GOT3 (cell line): Measurements from ENCODE around the gene AMIGO3.
"Not testable (repeated sequence)": the region's sequence is repeated elsewhere in the genome, so short reads cannot be mapped to it uniquely, and the experiment has no call there.

Experiments used
- DNase-seq: peaks from one replicate; lab custom pipeline; 2025; ENCODE audit warnings: mixed read lengths; lab: John Stamatoyannopoulos, UW

AMIGO3 gene

DNA sequence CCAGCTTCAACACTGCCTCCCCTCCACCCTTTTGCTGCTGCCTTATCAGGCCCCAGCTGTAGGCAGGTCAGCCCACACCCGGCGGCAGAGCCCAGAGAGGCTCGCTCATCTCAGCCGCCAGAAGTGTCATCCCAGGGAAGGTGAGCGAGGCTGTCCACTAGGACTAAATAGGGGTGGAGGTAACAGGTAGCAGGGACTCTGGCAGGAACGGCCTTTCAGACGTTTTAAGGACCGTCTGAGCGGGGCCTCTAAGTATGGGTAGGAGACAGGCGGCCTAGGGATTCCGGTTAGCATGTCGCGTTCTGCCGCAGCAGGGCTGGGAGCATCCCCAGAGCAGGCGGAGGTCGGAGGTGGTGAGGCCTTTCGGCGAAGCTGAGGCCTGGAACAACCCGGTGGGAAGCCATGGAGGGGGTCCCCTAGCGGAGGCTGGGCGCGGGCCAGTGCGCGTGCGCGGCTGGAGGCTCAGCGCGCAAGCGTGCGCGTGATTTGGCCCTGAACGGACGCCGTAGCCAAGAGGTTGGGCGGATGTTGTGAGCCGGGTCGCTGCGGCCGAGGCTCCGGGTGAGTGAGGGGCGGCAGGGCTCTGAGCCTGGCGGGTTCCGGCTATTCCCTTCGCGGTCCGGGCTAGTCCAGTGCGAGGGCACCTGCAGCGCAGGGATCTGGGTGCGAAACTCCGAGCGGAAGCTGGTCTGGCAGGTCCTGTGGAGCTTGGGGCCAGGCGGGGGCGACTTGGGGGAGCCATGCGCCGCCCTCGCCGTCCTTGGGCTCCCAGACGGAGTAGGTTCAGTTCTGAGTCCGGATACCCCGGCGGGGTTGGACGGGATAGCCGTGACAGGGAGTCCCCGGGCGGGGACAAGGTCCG lies 30.2 kb downstream of the AMIGO3 start, which contains the start of the genes MST1 and RNF123:
TSS of gene MST1 (minus strand) at position 429 of the 862 bp plus-strand sequence. CDS start 783 bp downstream, outside the sequence.
TSS of gene RNF123 (plus strand) at position 512 of the 862 bp plus-strand sequence. CDS start 1,609 bp downstream, outside the sequence.
- no peak for DNase-seq

DNA sequence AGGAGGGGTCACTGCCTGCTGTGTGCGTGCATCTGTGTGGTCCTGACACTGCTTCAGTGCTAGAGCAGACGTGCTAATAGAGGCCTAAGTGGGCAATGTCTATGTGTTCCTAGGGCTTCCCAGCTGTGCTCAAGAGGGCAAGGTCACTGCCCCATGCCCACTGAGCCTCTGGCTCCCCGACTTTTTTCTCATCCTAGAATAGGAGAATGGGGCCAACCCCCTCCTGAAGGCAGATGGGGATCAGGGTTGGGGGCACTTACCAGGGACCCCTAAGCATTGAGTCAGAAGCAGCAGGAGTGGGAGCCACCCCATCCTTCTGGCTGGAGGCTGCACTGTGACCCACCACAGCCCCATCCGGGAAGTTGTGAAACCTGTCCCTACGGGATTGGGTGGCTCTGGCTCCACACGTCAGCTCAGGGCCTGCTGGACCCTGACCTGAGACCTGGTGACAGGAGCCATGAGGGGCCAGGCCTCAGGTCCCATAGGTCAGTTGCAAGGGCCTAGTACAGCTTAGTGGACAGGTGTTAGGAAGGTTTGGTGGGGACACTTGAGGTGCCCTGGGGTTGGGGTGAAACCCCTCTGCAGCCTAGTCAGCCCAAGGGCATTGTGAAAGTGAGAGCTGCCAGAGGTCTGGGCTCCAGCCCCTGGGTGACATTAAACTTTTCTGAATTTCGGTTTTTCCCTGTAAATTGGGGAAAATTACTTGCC lies 31.0 kb downstream of the AMIGO3 start:
- not testable (repeated sequence) for DNase-seq

DNA sequence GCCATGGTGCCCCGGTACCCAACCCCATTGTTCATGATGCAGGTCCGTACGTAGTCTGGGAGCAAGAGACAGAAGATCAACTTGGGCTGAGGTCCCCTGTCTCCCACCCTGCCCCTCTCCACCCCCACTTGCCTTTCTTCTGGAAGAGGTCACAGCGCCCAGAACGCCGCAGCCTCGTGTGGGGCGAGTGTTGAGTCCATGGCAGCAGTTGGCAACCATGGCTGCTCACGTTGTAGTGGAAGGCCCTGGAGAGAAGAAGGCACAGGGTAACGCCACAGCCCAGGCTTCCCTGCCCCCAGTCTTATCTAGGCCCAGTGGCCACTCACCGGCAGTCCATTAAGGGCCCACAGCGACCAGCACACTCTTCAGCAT lies 32.1 kb downstream of the AMIGO3 start:
- not testable (repeated sequence) for DNase-seq

DNA sequence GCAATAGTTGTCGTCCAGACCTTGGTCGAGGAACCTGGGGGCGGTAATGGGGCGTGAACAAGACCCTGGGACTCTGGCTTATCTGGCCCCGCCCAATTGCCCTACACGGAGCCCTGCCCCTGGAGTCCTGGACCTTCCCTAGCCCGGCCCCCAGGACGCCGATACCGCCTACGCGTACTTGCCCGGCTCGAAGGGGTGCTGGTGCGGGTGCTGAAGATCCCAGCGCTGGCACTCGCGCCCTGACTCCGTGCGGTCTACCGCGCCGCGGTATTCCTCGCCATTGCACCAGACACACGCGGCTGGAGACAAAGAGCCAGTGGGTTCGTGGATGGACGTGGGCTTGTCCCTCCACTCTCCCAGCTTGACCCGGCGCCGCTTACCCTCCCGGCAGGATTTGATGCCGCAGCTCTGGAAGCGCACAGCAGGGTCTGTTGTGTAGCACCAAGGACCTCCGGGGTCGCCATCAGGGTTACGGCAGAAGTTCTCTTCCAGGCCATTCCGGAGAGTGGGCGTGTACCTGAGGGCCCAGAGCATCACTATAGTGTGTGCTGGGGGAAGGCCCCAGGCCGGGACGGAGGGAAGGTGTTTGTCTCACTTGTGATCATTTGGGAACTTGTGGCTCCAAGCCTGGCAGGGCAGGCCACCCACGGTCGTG lies 32.6 kb downstream of the AMIGO3 start:
- DNase-seq, result not testable (repeated sequence)

DNA sequence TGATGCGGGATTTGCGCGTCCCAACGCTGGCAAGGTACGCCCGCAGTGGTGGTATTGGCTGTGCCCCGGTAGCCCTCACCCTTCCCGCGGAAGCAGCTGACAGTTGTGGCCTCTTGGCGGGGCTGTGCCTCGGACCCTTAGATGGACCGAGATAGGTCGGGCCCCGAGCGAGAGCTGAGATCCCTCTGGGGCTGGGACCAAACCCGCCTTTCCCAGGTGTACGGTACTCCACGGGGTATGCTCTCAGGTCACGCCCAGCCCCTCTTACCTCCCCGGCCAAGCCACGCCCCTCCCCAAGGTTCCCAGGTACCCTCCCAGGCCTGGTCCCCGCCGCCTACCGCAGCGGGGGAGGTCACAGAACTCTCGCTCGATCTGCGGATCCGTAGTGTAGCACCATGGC lies 33.1 kb downstream of the AMIGO3 start:
- not testable (repeated sequence) for DNase-seq

DNA sequence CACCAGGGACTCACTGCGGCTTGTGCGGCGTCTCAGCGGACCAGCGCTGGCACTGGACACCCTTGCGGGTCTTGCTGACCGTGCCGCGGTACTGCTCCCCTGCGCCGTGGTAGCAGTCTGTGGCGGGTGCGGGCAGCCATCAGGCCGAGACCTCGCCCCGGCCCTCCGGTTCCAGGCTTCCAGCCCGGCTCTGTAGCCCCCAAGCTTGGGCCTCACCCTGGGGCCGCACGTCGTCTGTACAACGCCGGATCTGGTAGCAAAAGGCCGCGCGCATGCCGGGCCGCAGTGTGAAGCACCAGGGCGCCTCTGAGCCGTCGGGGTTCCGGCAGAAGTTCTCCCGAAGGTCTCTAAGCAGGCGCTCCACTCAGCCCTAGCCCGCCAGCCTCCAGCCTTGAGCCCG lies 33.6 kb downstream of the AMIGO3 start:
- not testable (repeated sequence) for DNase-seq

DNA sequence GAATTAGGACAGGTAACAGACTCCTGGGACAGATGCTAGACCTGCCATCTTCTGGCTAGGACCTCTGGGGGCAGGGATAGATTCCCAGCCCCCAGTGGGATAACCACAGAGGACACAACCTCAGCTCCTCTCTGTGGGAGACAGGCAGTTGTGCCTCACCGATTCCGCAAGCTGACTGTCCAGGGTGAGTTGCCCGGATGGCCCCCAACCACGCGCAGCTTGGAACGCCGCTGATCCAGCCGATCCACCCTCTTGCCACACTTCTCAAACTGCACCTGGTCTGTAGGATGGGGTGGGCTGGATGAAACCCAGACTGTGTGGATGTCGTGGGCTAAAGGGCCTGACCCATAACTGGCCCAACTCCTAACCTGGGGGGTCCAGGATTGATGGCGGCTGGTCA lies 34.4 kb downstream of the AMIGO3 start:
- DNase-seq, result not testable (repeated sequence)

DNA sequence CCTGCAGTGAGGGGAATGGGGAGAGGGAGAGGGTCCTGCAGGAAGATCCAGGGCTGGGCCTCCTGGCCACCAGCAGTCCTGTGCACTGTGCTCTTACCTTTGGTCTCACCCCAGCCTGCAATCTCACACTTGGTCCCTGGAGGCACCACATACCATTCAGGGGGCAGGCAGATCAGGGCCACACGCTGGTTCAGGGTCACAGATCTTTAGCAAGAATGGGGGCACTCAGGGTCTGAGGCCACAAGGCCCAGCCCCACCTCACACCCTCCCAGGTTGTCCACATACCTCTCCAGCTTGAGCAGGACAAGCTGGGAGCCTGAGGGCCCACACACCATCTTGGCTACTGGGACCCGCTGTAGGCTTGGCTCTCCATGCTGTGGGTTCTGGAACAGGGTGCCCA lies 35.0 kb downstream of the AMIGO3 start:
- DNase-seq, result not testable (repeated sequence)

DNA sequence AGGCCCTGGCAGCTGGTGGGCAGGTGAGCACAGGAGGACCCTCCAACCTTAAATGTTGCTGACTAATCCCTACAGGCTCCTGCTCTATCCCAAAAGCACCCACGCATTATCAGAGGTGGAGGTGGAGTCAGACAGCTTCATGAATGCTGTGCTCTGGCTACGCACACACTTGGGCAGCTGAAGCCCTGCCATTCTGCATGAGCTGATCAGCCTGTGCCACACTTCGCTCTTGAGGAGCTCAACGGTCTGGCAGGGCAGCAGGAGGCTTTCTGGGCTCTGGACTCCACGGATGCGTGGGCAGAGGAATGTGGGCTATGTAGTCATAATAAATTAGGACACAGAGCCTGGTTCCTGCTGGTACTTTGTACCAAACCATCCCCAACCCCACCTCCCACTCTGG lies 36.3 kb downstream of the AMIGO3 start:
- no peak for DNase-seq

DNA sequence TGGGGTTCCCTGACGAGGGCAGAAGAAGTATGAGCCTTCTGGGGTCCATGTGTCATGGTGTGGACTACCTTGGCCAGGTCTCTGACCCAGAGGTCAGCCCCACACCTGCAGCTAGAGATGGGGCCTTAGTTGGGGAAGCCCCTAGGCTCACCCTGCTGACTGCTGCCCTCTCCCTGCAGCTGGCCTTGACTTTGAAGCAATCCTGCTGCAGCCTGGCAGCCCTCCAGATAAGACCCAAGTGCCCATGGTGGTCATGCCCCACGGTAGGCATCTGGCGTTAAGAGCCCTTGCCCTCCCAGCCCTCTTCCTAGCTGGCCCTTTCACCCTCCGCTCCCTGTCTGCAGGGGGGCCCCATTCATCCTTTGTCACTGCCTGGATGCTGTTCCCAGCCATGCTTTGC lies 37.9 kb downstream of the AMIGO3 start:
- DNase-seq, result no peak

DNA sequence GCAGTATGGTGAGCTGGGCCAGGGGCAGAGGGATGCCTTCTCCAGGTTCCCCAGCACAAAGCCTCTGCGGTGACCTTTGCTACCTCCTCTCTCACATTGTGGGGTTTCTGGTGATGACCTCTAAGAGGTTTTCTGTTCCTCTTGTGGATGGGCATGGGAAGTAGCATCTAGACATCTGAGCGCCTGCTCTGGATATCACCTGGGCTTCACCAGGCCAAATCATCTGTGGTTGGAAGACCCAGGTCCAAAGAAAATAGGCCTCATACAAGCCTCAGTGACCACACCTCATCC lies 38.3 kb downstream of the AMIGO3 start:
- no peak for DNase-seq

DNA sequence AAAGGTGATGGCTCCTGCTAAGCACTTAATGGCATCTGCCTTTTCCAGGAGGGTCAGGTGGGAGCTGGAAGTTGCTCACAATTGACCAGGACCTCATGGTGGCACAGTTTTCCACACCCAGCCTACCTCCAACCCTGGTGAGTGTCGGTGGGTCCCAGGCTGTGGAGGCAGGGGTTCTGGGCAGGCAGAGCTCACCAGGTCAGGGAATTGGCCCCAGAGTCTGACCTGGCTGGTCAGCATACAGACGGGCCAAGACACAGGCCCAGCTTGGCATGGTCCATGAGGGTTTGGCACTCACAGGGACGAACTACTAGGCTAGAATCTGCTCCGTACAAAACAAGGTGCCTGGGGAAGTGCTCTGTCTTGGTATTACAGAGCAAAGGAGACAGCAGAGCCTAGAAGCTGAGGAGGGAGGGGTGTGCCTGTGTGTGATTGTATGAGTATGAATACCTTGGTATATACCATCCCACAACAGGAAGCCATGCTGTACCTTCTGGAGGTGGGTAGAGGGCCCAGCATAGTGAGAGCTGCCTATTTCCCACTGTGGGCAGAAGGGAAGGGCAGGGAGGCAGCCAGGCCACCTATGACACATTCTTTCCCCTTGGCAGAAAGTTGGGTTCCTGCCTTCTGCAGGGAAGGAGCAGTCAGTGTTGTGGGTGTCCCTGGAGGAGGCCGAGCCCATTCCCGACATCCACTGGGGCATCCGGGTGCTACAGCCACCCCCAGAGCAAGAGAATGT lies 38.8 kb downstream of the AMIGO3 start:
- no peak for DNase-seq

DNA sequence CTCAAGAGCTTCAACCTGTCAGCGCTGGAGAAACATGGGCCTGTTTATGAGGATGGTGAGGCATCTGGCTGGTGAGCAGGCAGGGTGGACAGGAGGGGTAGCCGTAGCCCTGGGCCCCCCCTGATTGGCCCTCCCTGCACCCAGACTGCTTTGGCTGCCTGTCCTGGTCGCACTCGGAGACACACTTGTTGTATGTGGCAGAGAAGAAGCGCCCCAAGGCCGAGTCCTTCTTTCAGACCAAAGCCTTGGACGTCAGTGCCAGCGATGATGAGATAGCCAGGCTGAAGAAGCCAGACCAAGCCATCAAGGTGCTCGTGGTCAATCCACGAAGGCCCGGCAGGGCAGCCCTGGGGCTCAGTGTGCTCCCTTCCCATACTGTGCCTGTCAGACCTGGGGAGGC lies 43.6 kb downstream of the AMIGO3 start:
- no peak for DNase-seq

DNA sequence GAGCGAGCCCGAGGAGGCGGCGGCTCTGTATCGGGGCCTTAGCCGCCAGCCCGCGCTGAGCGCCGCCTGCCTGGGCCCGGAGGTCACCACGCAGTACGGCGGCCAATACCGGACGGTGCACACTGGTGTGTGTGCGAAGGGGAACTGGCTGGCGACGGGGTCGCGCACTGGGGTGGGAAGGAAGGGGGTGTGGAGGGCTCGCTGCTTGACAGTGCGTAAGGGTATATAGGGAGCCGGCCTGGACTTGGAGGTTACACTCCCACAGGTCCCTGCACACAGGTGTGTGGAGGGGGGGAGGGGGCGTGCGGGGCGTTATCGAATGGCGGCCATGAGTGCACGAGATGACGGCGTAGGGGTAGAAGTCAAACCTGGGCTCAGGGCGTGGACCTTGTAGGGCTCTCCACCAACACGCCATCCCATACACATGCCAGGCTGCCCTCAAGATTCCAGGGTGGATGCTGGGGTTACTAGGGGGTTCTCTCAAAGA lies 44.9 kb downstream of the AMIGO3 start:
- no peak for DNase-seq

DNA sequence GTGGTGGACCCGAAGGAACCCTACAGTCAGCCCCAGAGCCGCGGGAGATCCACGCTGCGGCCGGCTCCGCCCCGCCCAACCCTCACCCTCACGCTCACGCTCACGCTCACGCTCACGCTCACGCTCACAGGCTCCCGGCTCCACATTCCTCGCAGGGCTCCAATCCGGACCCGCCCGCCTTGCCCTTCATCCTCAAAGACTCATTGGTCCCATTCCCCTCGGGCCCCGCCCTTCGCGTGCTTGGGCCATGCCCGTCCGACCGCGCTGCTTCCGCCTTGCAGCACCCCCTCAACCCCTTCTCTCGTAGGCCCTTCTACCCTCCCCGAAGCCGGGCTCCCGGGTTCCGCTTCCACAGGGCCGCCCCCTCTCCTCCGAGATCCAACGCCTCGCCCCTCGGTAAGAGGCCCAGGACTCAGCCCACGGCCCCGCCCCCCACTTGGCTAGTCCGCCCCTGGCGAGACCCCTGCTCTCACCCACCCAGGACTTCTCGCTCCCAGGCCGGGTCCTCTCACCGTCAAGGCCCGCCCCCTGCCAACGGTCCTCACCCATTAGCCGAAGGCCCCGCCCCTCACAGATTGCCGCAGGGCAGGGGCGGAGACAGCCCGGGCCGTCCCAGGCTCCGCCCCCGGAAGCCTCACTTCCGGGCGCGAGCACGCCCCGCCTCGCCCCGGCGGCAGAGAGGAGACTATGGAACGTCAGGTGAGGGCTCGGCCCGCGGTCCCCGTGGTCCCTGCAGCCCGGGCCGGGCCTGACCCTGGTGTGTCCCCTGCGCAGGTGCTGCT lies 45.6 kb downstream of the AMIGO3 start, which contains the start of gene APEH:
TSS of gene APEH (plus strand) at position 637 of the 782 bp plus-strand sequence. CDS start at position 688, 51 bp downstream.
- no peak for DNase-seq

DNA sequence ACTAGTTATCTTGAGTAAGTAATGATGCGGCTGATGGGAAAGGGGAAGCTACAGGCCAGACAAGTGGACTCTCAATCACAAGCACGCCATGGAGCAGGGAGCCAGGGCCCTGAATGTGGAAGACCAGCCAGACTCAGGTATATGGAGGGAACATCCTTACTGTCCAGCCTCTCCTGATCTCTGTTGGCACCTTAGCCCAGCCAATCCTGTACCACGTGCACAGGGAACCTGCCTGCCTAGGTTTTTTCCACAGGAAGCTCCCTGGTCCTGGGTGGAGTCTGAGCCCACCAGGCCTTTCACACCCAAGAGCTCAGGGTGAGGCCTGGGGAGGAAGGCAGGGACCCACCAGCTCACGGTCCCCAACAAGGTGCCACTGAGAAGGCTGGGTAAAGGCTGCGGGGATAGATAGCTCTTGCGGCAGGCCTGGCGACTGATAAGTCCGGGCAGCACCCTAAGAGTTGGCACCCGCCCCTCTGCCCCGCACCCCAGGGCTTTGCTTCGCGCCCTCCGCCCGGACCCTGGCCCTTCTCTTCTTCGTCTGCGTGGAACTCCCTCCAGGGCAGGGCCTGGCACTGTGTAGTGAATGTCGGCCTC lies 46.3 kb downstream of the AMIGO3 start:
- DNase-seq, result no peak

DNA sequence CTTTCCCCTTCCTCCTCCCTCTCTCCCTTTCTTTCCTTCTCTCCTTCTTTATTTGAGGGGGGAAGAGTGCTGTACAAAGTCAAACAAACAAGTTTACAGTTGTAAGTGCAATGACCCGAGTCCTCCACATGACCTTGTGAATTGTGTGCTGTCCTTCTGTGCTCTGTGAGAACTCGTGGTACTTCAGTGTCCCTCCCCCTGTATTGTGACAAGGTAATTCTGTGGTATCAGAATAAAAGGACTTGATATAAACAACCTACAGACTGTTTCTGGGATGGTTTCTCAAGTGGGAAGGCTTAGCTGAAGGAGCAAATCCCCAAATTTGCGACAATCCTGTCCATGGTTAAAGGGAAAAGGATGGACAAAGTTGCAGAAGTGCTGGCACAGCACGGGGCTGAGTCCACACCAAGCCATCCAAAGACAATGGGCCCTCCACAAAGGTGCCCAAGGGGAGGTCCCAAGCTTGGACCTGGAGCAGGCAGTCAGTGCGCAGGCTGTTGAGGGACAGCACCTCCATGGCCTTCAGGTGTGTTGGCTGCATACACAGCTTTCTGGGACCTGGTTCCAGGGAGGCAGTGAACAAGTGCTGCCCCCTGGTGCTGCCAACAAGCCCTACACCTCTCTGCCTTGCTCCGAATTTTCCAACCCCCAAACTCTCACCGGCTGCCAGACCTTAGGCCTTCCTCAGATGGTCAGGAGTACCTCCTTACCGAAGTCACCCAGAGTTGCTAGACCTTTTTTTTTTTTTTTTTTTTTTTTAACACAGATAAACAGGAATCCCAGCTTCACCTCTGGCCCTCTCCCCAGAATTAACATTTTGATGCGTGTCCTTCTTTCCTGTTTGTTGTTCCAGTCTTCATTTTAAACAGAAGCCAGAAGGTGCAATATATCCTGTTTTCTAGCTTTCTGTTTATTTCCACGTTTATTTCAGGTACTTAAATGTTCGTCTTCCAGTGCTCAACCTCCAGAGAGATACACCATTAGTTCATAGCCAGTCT lies 47.9 kb downstream of the AMIGO3 start:
- no peak for DNase-seq

DNA sequence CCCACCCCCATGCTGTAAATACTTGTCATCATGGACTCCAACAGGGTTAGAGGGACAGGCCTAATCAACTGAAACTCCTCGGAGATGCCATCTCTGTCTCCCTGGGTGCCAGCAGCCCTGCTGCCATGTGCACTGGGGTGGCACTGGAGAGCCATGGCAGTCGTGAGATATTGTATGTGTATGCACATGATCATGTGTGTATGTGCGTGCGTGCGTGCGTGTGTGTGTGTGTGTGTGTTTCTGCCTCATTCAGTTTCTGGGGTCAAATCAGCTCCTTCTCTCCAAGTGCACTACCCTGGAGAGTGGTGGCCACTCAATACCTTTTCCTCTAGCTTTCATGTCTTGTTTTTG lies 48.6 kb downstream of the AMIGO3 start:
- no peak for DNase-seq

DNA sequence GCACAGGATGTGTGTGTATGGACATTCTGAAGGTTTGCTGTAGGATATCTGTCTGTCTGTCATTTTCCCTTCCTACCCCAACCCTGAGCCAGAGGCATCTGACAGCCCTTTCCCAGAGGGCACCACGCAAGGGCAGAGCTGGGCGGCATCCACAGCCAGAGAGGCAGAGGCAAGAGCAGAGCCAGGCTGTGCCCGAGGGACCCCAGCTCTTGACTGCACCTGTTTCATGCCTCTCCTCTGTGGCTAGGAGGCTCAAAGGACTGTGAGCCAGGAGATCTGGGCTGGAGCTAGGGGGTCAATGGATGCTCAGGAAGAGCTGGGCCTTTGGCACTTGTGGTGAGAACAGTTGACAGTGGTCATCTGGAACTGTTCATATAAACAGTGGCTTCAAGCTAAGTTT lies 50.1 kb downstream of the AMIGO3 start:
- no peak for DNase-seq
